ENCODE results near the gene ADGRD2. TPM values are rescaled to one million over a fixed set of nuclear protein-coding genes. Genes with fewer than 3 reads are reported as not detected.
A peak's percentile ranks its signal among the peaks of the same experiment; 100 is the strongest.

ADGRD2 gene
- total and polyA plus RNA-seq, 2 of the 13 experiments (the other 11 are each of a cell fraction or from before 2014, with no cell fraction given), result not detected

- Histone ChIP-seq H3K9me3 (ENCODE audit: low read length) (no peaks in the 10 kb centered on the region), H3K4me2 (ENCODE audit: low read depth, low read length) (no peak overlapping the region), H3K27me3 (ENCODE audit: control insufficient read depth in 1 of 2, insufficient read depth in 2 of 2, low read length in 2 of 2) (peaks cover 1 to 8% of the 10 kb centered on the region in 2 experiments; a peak in 2 of 5 replicates), H3K4me1 (ENCODE audit: insufficient read depth, low read length) (no peaks in the 10 kb centered on the region), H3K9ac (ENCODE audit: insufficient read depth, low read depth, low read length) (no peak overlapping the region), H2AFZ (ENCODE audit: low read length) (no peak overlapping the region), H3K79me2 (ENCODE audit: insufficient read depth, low read length) (no peaks in the 10 kb centered on the region), H3K4me3 (replicated peaks in 1 of 3; ENCODE audit: insufficient read depth in 1 of 3, low read depth in 2 of 3, low read length in 3 of 3) (no peak overlapping the region), H3K27ac (ENCODE audit: extremely low read length, insufficient read depth, low read length) (no peak overlapping the region), H4K20me1 (ENCODE audit: insufficient read depth, low read length) (no peaks in the 10 kb centered on the region), H3K36me3 (replicated peaks in 1 of 2; ENCODE audit: control insufficient read depth in 1 of 2, insufficient read depth in 2 of 2, low read length in 2 of 2) (no peaks in the 10 kb centered on the region)
- 24% methylated on average over 3 of the region's 3 CpGs for WGBS (ENCODE audit: low lambda C conversion rate)
- DNase-seq (ENCODE audit: low spot score) (no peak), FAIRE-seq (no peak), ATAC-seq (no peak)
- in situ Hi-C loops (cut with HindIII; ENCODE audit: extremely low pct_ligation_motif_present, low pct_unique_long_range_greater_than_20kb), result no loop called here
- CTCF ChIA-PET (ENCODE audit: low intra/inter-chr PET ratio, low total read pairs), result no interaction called here
- POLR2A ChIA-PET, result no interaction called here
- intact Hi-C loops (cut with micrococcal nuclease; ENCODE audit: unreplicated experiment), result no loop called here
- TF ChIP-seq, protein P1, sequence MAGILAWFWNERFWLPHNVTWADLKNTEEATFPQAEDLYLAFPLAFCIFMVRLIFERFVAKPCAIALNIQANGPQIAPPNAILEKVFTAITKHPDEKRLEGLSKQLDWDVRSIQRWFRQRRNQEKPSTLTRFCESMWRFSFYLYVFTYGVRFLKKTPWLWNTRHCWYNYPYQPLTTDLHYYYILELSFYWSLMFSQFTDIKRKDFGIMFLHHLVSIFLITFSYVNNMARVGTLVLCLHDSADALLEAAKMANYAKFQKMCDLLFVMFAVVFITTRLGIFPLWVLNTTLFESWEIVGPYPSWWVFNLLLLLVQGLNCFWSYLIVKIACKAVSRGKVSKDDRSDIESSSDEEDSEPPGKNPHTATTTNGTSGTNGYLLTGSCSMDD (CRISPR knock-in tag; IDR thresholded peaks at IDR 0.05), result no peak
- TF ChIP-seq ZIK1 (CRISPR knock-in tag; IDR thresholded peaks at IDR 0.05; ENCODE audit: borderline replicate concordance, low read depth) (no peak), E2F5 (CRISPR knock-in tag; conservative IDR thresholded peaks at IDR 0.05) (no peak), SP2 (CRISPR knock-in tag; IDR thresholded peaks at IDR 0.05) (no peak), MIER3 (CRISPR knock-in tag; IDR thresholded peaks at IDR 0.05; ENCODE audit: borderline replicate concordance) (no peak), SP140L (CRISPR knock-in tag; IDR thresholded peaks at IDR 0.05; ENCODE audit: borderline replicate concordance) (no peak)
- BruUV-seq (replicated peaks), result no TSS peak
Observed at GRCh38 chr9:124444166-124444565, 6.1 kb upstream of the ADGRD2 start.

GRCh38 chr9:124447297-124447661, 3.0 kb upstream of the ADGRD2 start:
- Histone ChIP-seq H3K4me1 (ENCODE audit: insufficient read depth, low read length) (peaks cover 10% of the 10 kb centered on the region; the same call in 1 of the 2 replicates), H3K79me2 (ENCODE audit: insufficient read depth, low read length) (no peaks in the 10 kb centered on the region), H3K27me3 (ENCODE audit: control insufficient read depth in 1 of 2, insufficient read depth in 2 of 2, low read length in 2 of 2) (peaks cover 9 to 34% of the 10 kb centered on the region in 2 experiments; a peak in 3 of 5 replicates), H4K20me1 (ENCODE audit: insufficient read depth, low read length) (no peaks in the 10 kb centered on the region), H3K9me3 (ENCODE audit: low read length) (no peaks in the 10 kb centered on the region), H3K9ac (ENCODE audit: insufficient read depth, low read depth, low read length) (no peak overlapping the region), H3K36me3 (replicated peaks in 1 of 2; ENCODE audit: control insufficient read depth in 1 of 2, insufficient read depth in 2 of 2, low read length in 2 of 2) (no peaks in the 10 kb centered on the region), H3K4me2 (ENCODE audit: low read depth, low read length) (no peak overlapping the region), H2AFZ (ENCODE audit: low read length) (no peak overlapping the region), H3K27ac (ENCODE audit: extremely low read length, insufficient read depth, low read length) (no peak overlapping the region), H3K4me3 (replicated peaks in 1 of 3; ENCODE audit: insufficient read depth in 1 of 3, low read depth in 2 of 3, low read length in 3 of 3) (no peak overlapping the region)
- BruUV-seq (replicated peaks), result no TSS peak
- DNase-seq (ENCODE audit: low spot score) (no peak), ATAC-seq (0 out of 3 replicates have a peak, but pooled peaks have one; percentile 15), FAIRE-seq (no peak)
- ChIA-PET CTCF (ENCODE audit: low intra/inter-chr PET ratio, low total read pairs) (interaction anchor here (2.1 kb wide), 1 partner anchor 28 kb away, joined by 15 read pairs; no protein-coding TSS in a partner anchor), POLR2A (no interaction called here)
- WGBS (ENCODE audit: low lambda C conversion rate), result 25% methylated on average over 4 of the region's 4 CpGs
- intact Hi-C loops (cut with micrococcal nuclease; ENCODE audit: unreplicated experiment), result loop anchor here (1.0 kb wide), 1 partner anchor 28 kb away; no protein-coding TSS in a partner anchor
- in situ Hi-C loops (cut with HindIII; ENCODE audit: extremely low pct_ligation_motif_present, low pct_unique_long_range_greater_than_20kb), result no loop called here
- TF ChIP-seq SP4 (CRISPR knock-in tag; IDR thresholded peaks at IDR 0.05) (no peak), NR1H2 (CRISPR knock-in tag; IDR thresholded peaks at IDR 0.05; ENCODE audit: borderline replicate concordance, low read depth) (no peak), FOXA3 (CRISPR knock-in tag; IDR thresholded peaks at IDR 0.05) (no peak), TSC22D2 (CRISPR knock-in tag; IDR thresholded peaks at IDR 0.05; ENCODE audit: borderline replicate concordance) (no peak), ZNF510 (CRISPR knock-in tag; IDR thresholded peaks at IDR 0.05; ENCODE audit: low read depth) (no peak), ZEB1 (IDR thresholded peaks at IDR 0.05; ENCODE audit: insufficient replicate concordance, low read depth) (no peak), MXI1 (IDR thresholded peaks at IDR 0.05; ENCODE audit: borderline replicate concordance, low read depth, low read length) (no peak), ZNF230 (CRISPR knock-in tag; IDR thresholded peaks at IDR 0.05) (no peak)
- TF ChIP-seq, protein P2, sequence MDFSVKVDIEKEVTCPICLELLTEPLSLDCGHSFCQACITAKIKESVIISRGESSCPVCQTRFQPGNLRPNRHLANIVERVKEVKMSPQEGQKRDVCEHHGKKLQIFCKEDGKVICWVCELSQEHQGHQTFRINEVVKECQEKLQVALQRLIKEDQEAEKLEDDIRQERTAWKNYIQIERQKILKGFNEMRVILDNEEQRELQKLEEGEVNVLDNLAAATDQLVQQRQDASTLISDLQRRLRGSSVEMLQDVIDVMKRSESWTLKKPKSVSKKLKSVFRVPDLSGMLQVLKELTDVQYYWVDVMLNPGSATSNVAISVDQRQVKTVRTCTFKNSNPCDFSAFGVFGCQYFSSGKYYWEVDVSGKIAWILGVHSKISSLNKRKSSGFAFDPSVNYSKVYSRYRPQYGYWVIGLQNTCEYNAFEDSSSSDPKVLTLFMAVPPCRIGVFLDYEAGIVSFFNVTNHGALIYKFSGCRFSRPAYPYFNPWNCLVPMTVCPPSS (IDR thresholded peaks at IDR 0.05), result no peak
- TF ChIP-seq, protein P3, sequence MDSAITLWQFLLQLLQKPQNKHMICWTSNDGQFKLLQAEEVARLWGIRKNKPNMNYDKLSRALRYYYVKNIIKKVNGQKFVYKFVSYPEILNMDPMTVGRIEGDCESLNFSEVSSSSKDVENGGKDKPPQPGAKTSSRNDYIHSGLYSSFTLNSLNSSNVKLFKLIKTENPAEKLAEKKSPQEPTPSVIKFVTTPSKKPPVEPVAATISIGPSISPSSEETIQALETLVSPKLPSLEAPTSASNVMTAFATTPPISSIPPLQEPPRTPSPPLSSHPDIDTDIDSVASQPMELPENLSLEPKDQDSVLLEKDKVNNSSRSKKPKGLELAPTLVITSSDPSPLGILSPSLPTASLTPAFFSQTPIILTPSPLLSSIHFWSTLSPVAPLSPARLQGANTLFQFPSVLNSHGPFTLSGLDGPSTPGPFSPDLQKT (CRISPR knock-in tag; IDR thresholded peaks at IDR 0.05; ENCODE audit: borderline replicate concordance), result no peak

All from HepG2 (cell line).